Astrocyte (in vitro differentiated cells and primary cell): ENCODE measurements around the gene FLACC1. TPM values are rescaled to one million over a fixed set of nuclear protein-coding genes. Genes with fewer than 3 reads are reported as not detected.
A peak's percentile ranks its signal among the peaks of the same experiment; 100 is the strongest.

ENCODE experiments used
- DNase-seq: peaks from one replicate; pipeline ENCODE4 v3.0.0-alpha.2; 2010; ENCODE audit warnings: low read depth
- FAIRE-seq: peaks from 2 replicates; lab custom pipeline; 2011; peaks lifted over from hg19 to GRCh38; lab: Jason Lieb, UNC
- H2AFZ ChIP-seq: 2 replicates; pipeline ENCODE4 v1.6.0; 2012; ENCODE audit warnings: low read depth, low read length, inconsistent platforms
- H3K27ac ChIP-seq: 2 replicates; pipeline ENCODE4 v1.5.1; 2011; ENCODE audit warnings: low read depth, low read length, inconsistent platforms
- H3K27me3 ChIP-seq: 2 replicates; pipeline ENCODE4 v1.6.0; 2011; ENCODE audit warnings: low read length, inconsistent platforms; ENCODE audit not compliant: insufficient read depth
- H3K36me3 ChIP-seq: 2 replicates; pipeline ENCODE4 v1.5.1; 2011; ENCODE audit warnings: low read length, inconsistent platforms; ENCODE audit not compliant: insufficient read depth
- H3K4me1 ChIP-seq: 2 replicates; pipeline ENCODE4 v1.5.1; 2011; ENCODE audit warnings: low read length, inconsistent platforms; ENCODE audit not compliant: insufficient read depth
- H3K4me2 ChIP-seq: 2 replicates; pipeline ENCODE4 v1.6.0; 2012; ENCODE audit warnings: low read length, inconsistent platforms
- H3K4me3 ChIP-seq: 2 replicates; pipeline ENCODE4 v1.5.1; 2011; ENCODE audit warnings: low read depth, mild to moderate bottlenecking, low read length, inconsistent platforms; ENCODE audit not compliant: insufficient read depth
- H3K79me2 ChIP-seq: 2 replicates; pipeline ENCODE4 v1.6.0; 2012; ENCODE audit warnings: mild to moderate bottlenecking, low read length, inconsistent platforms; ENCODE audit not compliant: insufficient read depth
- H3K9ac ChIP-seq: 2 replicates; pipeline ENCODE4 v1.6.0; 2012; ENCODE audit warnings: mild to moderate bottlenecking, low read length, inconsistent platforms
- H3K9me3 ChIP-seq: 2 replicates; pipeline ENCODE4 v1.5.1; 2012; ENCODE audit warnings: low read depth, mild to moderate bottlenecking, low read length, inconsistent platforms; ENCODE audit not compliant: insufficient read depth
- H4K20me1 ChIP-seq: 2 replicates; pipeline ENCODE4 v1.6.0; 2012; ENCODE audit warnings: low read length, inconsistent platforms; ENCODE audit not compliant: insufficient read depth
- H3K27ac Mint-ChIP-seq: one replicate; pipeline ENCODE4 v1.8.0; 2021; ENCODE audit warnings: mild to moderate bottlenecking, mixed read lengths; ENCODE audit not compliant: unreplicated experiment
- H3K27me3 Mint-ChIP-seq: one replicate; pipeline ENCODE4 v1.8.0; 2021; ENCODE audit warnings: low read depth, mixed read lengths; ENCODE audit not compliant: unreplicated experiment
- H3K36me3 Mint-ChIP-seq: one replicate; pipeline ENCODE4 v1.8.0; 2021; ENCODE audit warnings: low read depth, mixed read lengths; ENCODE audit not compliant: unreplicated experiment
- H3K4me1 Mint-ChIP-seq: one replicate; pipeline ENCODE4 v1.8.0; 2021; ENCODE audit warnings: low read depth, mixed read lengths; ENCODE audit not compliant: unreplicated experiment
- H3K4me3 Mint-ChIP-seq: one replicate; pipeline ENCODE4 v1.8.0; 2021; ENCODE audit warnings: mild to moderate bottlenecking, moderate library complexity, mixed read lengths; ENCODE audit not compliant: unreplicated experiment
- H3K9me3 Mint-ChIP-seq: one replicate; pipeline ENCODE4 v1.8.0; 2021; ENCODE audit warnings: mild to moderate bottlenecking, mixed read lengths; ENCODE audit not compliant: unreplicated experiment
- CTCF ChIP-seq: IDR thresholded peaks from 2 replicates; pipeline ENCODE4 v1.5.1; 2011; ENCODE audit warnings: low read depth, mild to moderate bottlenecking, inconsistent platforms, low read length, moderate library complexity; ENCODE audit not compliant: insufficient read depth
- EZH2 ChIP-seq: IDR thresholded peaks from 2 replicates; pipeline ENCODE4 v1.6.1; 2012; ENCODE audit warnings: mild to moderate bottlenecking, low read length, inconsistent platforms; ENCODE audit not compliant: insufficient read depth
- total RNA-seq: library from RNA; stranded (reverse); gene quantifications from 2 replicates; pipeline ENCODE4 v1.2.1, GENCODE V29; 2021

Gene FLACC1
- total RNA-seq, 1 donor from 2014 or later, result 2.2 TPM

DNA sequence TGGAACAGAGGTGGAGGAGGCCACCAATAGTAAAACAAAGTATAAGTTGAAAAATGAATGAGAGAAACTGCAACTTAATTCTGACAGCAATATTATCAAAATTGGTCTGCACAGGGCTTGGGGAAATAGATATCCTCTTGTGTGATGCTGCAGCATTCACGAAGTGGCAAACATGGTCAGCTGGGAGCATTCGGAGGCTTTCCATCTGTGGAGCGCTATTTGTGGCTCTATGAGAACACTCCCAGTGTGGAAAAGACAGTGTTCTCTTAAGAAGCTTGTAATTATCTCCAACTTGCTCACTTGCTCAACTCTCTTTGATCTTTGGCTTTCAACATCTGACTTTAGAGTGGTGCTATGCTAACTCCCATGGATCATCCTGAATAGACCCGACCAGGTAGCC, 3.1 kb upstream of the FLACC1 start:
- no peak for TF ChIP-seq EZH2
- no peak for DNase-seq
- H3K27ac Mint-ChIP-seq, result no peak overlapping the region
- Histone ChIP-seq H3K79me2 (no peaks in the 10 kb centered on the region), H3K4me1 (no peaks in the 10 kb centered on the region), H3K27me3 (no peaks in the 10 kb centered on the region), H3K9me3 (peaks cover 6% of the 10 kb centered on the region), H3K36me3 (peaks cover 7% of the 10 kb centered on the region), H3K27ac (no peak overlapping the region), H3K4me2 (no peak overlapping the region), H3K4me3 (no peak overlapping the region), H3K9ac (no peak overlapping the region), H4K20me1 (no peaks in the 10 kb centered on the region), H2AFZ (no peak overlapping the region)
- H3K36me3 Mint-ChIP-seq, result peaks cover 43% of the 10 kb centered on the region
- no peak overlapping the region for H3K4me3 Mint-ChIP-seq
- H3K4me1 Mint-ChIP-seq, result peaks cover 6% of the 10 kb centered on the region
- no peaks in the 10 kb centered on the region for H3K27me3 Mint-ChIP-seq
- peaks cover 7% of the 10 kb centered on the region for H3K9me3 Mint-ChIP-seq
- no peak for FAIRE-seq

- no peak overlapping the region for H3K4me2 ChIP-seq
- no peak overlapping the region for H3K4me3 ChIP-seq
- no peaks in the 10 kb centered on the region for H4K20me1 ChIP-seq
- Mint-ChIP-seq H3K4me3 (no peak overlapping the region), H3K9me3 (peaks cover 5% of the 10 kb centered on the region), H3K4me1 (peaks cover 6% of the 10 kb centered on the region), H3K27me3 (no peaks in the 10 kb centered on the region), H3K36me3 (peaks cover 44% of the 10 kb centered on the region), H3K27ac (peak overlapping the region; percentile 60)
- no peaks in the 10 kb centered on the region for H3K27me3 ChIP-seq
- H3K79me2 ChIP-seq, result no peaks in the 10 kb centered on the region
- no peak for FAIRE-seq
- H2AFZ ChIP-seq, result no peak overlapping the region
- DNase-seq, result peak; percentile 78
- no peaks in the 10 kb centered on the region for H3K4me1 ChIP-seq
- H3K9me3 ChIP-seq, result peaks cover 6% of the 10 kb centered on the region
- peaks cover 7% of the 10 kb centered on the region for H3K36me3 ChIP-seq
- TF ChIP-seq CTCF, result no peak
- TF ChIP-seq EZH2, result no peak
- no peak overlapping the region for H3K27ac ChIP-seq
- no peak overlapping the region for H3K9ac ChIP-seq
Observed at GRCh38 chr2:201358684-201359083, 1.5 kb upstream of the FLACC1 start.

- TF ChIP-seq CTCF, result no peak
- TF ChIP-seq EZH2, result no peak
- FAIRE-seq, result no peak
Observed at GRCh38 chr2:201353116-201353515, 4.0 kb downstream of the FLACC1 start.

More at GRCh38 chr2:201353116-201353515, 4.0 kb downstream of the FLACC1 start:
- Mint-ChIP-seq H3K27ac (no peak overlapping the region), H3K4me1 (no peaks in the 10 kb centered on the region), H3K4me3 (no peak overlapping the region), H3K27me3 (no peaks in the 10 kb centered on the region), H3K9me3 (peaks cover 4% of the 10 kb centered on the region), H3K36me3 (peaks cover 47% of the 10 kb centered on the region)
- Histone ChIP-seq H3K4me3 (no peak overlapping the region), H2AFZ (no peak overlapping the region), H4K20me1 (no peaks in the 10 kb centered on the region), H3K4me2 (no peak overlapping the region), H3K27ac (no peak overlapping the region), H3K9ac (no peak overlapping the region), H3K36me3 (no peaks in the 10 kb centered on the region), H3K9me3 (no peaks in the 10 kb centered on the region), H3K79me2 (no peaks in the 10 kb centered on the region), H3K4me1 (no peaks in the 10 kb centered on the region), H3K27me3 (no peaks in the 10 kb centered on the region)
- DNase-seq, result peak; percentile 9
